HEK293T (cell line): ENCODE data around the gene SLC43A3.

ENCODE experiments used
- ARNT ChIP-seq: fragments of 450-650 bp; IDR thresholded peaks from 2 replicates; pipeline ENCODE4 v1.6.1; 2017; ENCODE audit warnings: mild to moderate bottlenecking
- BHLHE40 ChIP-seq: fragments of 450-650 bp; IDR thresholded peaks from 2 replicates; pipeline ENCODE4 v1.6.1; 2016; ENCODE audit warnings: mild to moderate bottlenecking, moderate library complexity, borderline replicate concordance
- HDGF ChIP-seq: fragments of 450-650 bp; IDR thresholded peaks from 2 replicates; pipeline ENCODE4 v1.6.1; 2017; ENCODE audit warnings: antibody characterized with exemption, borderline replicate concordance

DNA sequence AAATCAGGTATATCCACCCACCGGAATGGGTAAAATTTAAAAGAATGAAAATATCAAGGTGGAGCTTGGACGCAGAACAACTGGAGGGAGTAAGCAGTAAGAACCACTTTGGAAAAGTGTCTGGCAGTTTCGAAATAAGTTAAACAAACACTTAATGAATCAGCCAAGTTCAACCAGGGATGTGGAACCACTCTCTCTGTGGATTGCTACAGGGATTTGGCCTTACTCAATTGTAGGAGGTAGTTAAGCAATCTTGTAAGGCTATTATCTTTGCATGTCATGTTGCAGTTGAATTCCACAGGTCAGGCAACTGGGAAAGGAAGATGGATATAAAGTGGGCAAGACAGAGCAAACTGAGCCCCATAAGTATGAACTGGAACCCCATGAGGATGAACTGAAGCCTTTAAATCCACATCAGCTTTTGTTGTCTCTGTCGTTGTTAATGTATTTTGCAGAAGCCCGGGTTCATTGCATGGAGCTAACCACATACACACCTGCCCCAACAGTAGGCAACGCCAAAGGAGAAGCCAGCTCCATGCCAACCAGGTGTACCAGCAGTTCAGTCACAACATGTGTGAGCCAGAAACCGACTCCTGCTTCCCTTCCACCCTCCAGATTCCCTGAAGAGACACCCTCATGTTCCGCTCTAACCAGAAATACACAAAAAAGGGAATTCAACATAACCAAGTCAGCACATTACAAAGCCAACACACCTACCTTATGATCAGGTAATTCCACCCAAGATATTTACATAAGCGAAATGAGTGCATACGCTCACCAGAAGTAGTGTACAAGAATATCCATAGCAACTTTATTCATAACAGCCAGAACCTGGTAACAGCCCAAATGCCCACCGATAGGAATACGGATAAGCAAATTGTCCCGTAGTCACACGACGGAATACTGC, 8.0 kb upstream of the SLC43A3 start:
- TF ChIP-seq ARNT: no peak
- TF ChIP-seq HDGF: no peak
- no peak for TF ChIP-seq BHLHE40
